Activated CD8-positive, alpha-beta memory T cell treated with anti-CD3 and anti-CD28 coated beads for 1 hour (primary cell): ENCODE results near the gene WNT1.
A peak's percentile ranks its signal among the peaks of the same experiment; 100 is the strongest.

Experiments used
- DNase-seq, 2 donors: peaks; one replicate each; pipeline ENCODE4 v3.0.0-alpha.2; 2020; ENCODE audit warnings: low read depth in 1 of 2; ENCODE audit errors: extremely low read depth in 1 of 2

WNT1 gene

GRCh38 chr12:48960834-48961233 is 17.3 kb upstream of the WNT1 start:
- no peak for DNase-seq

GRCh38 chr12:48961331-48961730 is 16.8 kb upstream of the WNT1 start:
- no peak for DNase-seq

- no peak for DNase-seq
Observed at GRCh38 chr12:48961801-48962200, 16.3 kb upstream of the WNT1 start.

GRCh38 chr12:48965298-48965838 is 12.8 kb upstream of the WNT1 start:
- DNase-seq: no peak

- DNase-seq: no peak
Observed at GRCh38 chr12:48966177-48966895, 11.8 kb upstream of the WNT1 start.

- DNase-seq: no peak
Observed at GRCh38 chr12:48967991-48968390, 10.1 kb upstream of the WNT1 start.

- no peak for DNase-seq
Observed at GRCh38 chr12:48968467-48968866, 9.7 kb upstream of the WNT1 start.

GRCh38 chr12:48969160-48969771 is 8.9 kb upstream of the WNT1 start:
- DNase-seq: no peak

- no peak for DNase-seq
Observed at GRCh38 chr12:48969833-48970701, 8.1 kb upstream of the WNT1 start.

GRCh38 chr12:48970702-48971334 is 7.3 kb upstream of the WNT1 start:
- no peak for DNase-seq

GRCh38 chr12:48972213-48972951 is 5.7 kb upstream of the WNT1 start:
- no peak for DNase-seq

GRCh38 chr12:48972952-48973483 is 5.1 kb upstream of the WNT1 start:
- DNase-seq: no peak

- DNase-seq: no peak
Observed at GRCh38 chr12:48973531-48973930, 4.6 kb upstream of the WNT1 start.

GRCh38 chr12:48973941-48974673 is 4.0 kb upstream of the WNT1 start:
- no peak for DNase-seq

- DNase-seq: peak; percentile 69 to 76
Observed at GRCh38 chr12:48977290-48978281, 536 bp upstream of the WNT1 start.

- DNase-seq: no peak
Observed at GRCh38 chr12:48978741-48979601, 849 bp downstream of the WNT1 start.
